ENCODE results near the gene CCDC106. TPM values are rescaled to one million over a fixed set of nuclear protein-coding genes. Genes with fewer than 3 reads are reported as not detected.

CCDC106 gene
- polyA plus RNA-seq, 1 donor (not counting 4 experiments of a cell fraction or from before 2014, with no cell fraction given): 3.1 TPM

GRCh38 chr19:55702131-55702627 is 54.2 kb downstream of the CCDC106 start:
- H3K9ac ChIP-seq (ENCODE audit: control insufficient read depth, extremely low read depth, insufficient read depth, low read length): no peak overlapping the region
- no peaks in the 10 kb centered on the region for H3K79me2 ChIP-seq (ENCODE audit: control insufficient read depth, insufficient read depth, low read length)
- H4K20me1 ChIP-seq (ENCODE audit: control insufficient read depth, extremely low read depth, insufficient read depth, low read length): no peaks in the 10 kb centered on the region
- TF ChIP-seq EZH2 (IDR thresholded peaks at IDR 0.05; ENCODE audit: low read length) (no peak), CTCF (optimal IDR thresholded peaks at IDR 0.05 in 1 of 3, IDR thresholded peaks at IDR 0.05 in 1 of 3, conservative IDR thresholded peaks at IDR 0.05 in 1 of 3; ENCODE audit: extremely low read depth in 1 of 3, insufficient read depth in 2 of 3, low read length in 3 of 3) (no peak)
- no peak overlapping the region for H3K4me2 ChIP-seq (ENCODE audit: control insufficient read depth, extremely low read depth, insufficient read depth, low read depth, low read length)
- H2AFZ ChIP-seq (ENCODE audit: control insufficient read depth, low read length): no peak overlapping the region
- DNase-seq (ENCODE audit: low read depth, low spot score) (no peak), FAIRE-seq (no peak)
- no peaks in the 10 kb centered on the region for H3K9me1 ChIP-seq (ENCODE audit: control insufficient read depth, extremely low read depth, insufficient read depth, low read length)
- H3K9me3 ChIP-seq (ENCODE audit: control insufficient read depth, low read depth, low read length): no peaks in the 10 kb centered on the region
- no peak overlapping the region for H3K4me3 ChIP-seq (ENCODE audit: control insufficient read depth in 2 of 3, extremely low read depth in 1 of 3, insufficient read depth in 2 of 3, low read depth in 1 of 3, low read length in 3 of 3)
- no peak overlapping the region for H3K27ac ChIP-seq (ENCODE audit: control insufficient read depth, insufficient read depth, low read length)
- H3K27me3 ChIP-seq (ENCODE audit: control insufficient read depth, extremely low read depth, insufficient read depth, low read length): no peaks in the 10 kb centered on the region
- H3K4me1 ChIP-seq (ENCODE audit: control insufficient read depth, extremely low read depth, insufficient read depth, low read length): no peaks in the 10 kb centered on the region
- H3K36me3 ChIP-seq (ENCODE audit: control insufficient read depth in 2 of 2, extremely low read depth in 1 of 2, insufficient read depth in 2 of 2, low read length in 2 of 2): peaks cover 6 to 22% of the 10 kb centered on the region in 2 experiments
- dilution Hi-C loops (cut with MboI; ENCODE audit: extremely low pct_ligation_motif_present, low sequenced_read_pairs): no loop called here

Other genes with a start within 250 kb of the CCDC106 start
- gene UBE2S, start 240.4 kb upstream of the CCDC106 start, polyA plus RNA-seq: 22.1 to 42.3 TPM (median 31.8 TPM) in 3 replicates
- gene SHISA7, start 204.9 kb upstream of the CCDC106 start, polyA plus RNA-seq: not detected in 3 replicates
- gene ISOC2, start 186.6 kb upstream of the CCDC106 start, polyA plus RNA-seq: 24.5 to 37.7 TPM (median 34.7 TPM) in 3 replicates
- not detected in 3 replicates for gene C19orf85, start 183.5 kb upstream of the CCDC106 start, polyA plus RNA-seq
- gene ZNF628, start 171.6 kb upstream of the CCDC106 start, polyA plus RNA-seq: 0.22 to 1.5 TPM (median 0.39 TPM) in 3 replicates
- gene NAT14, start 163.0 kb upstream of the CCDC106 start, polyA plus RNA-seq: 11.0 to 12.5 TPM (median 11.9 TPM) in 3 replicates
- gene SSC5D, start 159.8 kb upstream of the CCDC106 start, polyA plus RNA-seq: not detected in 3 replicates
- gene SBK2, start 111.1 kb upstream of the CCDC106 start, polyA plus RNA-seq: not detected in 3 replicates
- gene SBK3, start 102.7 kb upstream of the CCDC106 start, polyA plus RNA-seq: not detected in 3 replicates
- 1.5 to 4.3 TPM (median 2.4 TPM) in 3 replicates for gene ZNF579, start 67.4 kb upstream of the CCDC106 start, polyA plus RNA-seq
- 2.7 to 3.3 TPM (median 2.7 TPM) in 3 replicates for gene FIZ1, start 48.7 kb upstream of the CCDC106 start, polyA plus RNA-seq
- gene ZNF524, start 47.9 kb upstream of the CCDC106 start, polyA plus RNA-seq: 2.6 to 6.9 TPM (median 3.1 TPM) in 3 replicates
- 1.1 to 2.1 TPM (median 1.7 TPM) in 3 replicates for gene ZNF865, start 42.6 kb upstream of the CCDC106 start, polyA plus RNA-seq
- 1.9 to 2.3 TPM (median 2.1 TPM) in 3 replicates for gene ZNF784, start 23.6 kb upstream of the CCDC106 start, polyA plus RNA-seq
- 3.0 to 8.3 TPM (median 3.7 TPM) in 3 replicates for gene ZNF580, start 7.2 kb upstream of the CCDC106 start, polyA plus RNA-seq
- 14.8 to 18.7 TPM (median 17.1 TPM) in 3 replicates for gene ZNF581, start 4.6 kb upstream of the CCDC106 start, polyA plus RNA-seq
- gene U2AF2, start 6.8 kb downstream of the CCDC106 start, polyA plus RNA-seq: 109 to 157 TPM (median 109 TPM) in 3 replicates
- 23.0 to 62.1 TPM (median 23.3 TPM) in 3 replicates for gene EPN1, start 27.0 kb downstream of the CCDC106 start, polyA plus RNA-seq
- gene NLRP9, start 90.2 kb downstream of the CCDC106 start, polyA plus RNA-seq: not detected in 3 replicates
- not detected in 3 replicates for gene RFPL4A, start 110.9 kb downstream of the CCDC106 start, polyA plus RNA-seq
- gene RFPL4AL1, start 120.9 kb downstream of the CCDC106 start, polyA plus RNA-seq: not detected in 3 replicates
- 0.01 TPM in 1 of 3 replicates, not detected in the others for gene NLRP11, start 183.8 kb downstream of the CCDC106 start, polyA plus RNA-seq
- gene NLRP4, start 188.3 kb downstream of the CCDC106 start, polyA plus RNA-seq: not detected in 3 replicates

Data from keratinocyte (primary cell).